GM19351 (cell line): Measurements from ENCODE around the gene UGT1A8.

Experiments
- ATAC-seq: cut with Tn5 transposase; IDR thresholded peaks from one replicate; pipeline ENCODE4 v1.9.1; 2021; ENCODE audit warnings: mild to moderate bottlenecking, moderate library complexity; ENCODE audit not compliant: unreplicated experiment

UGT1A8 gene

DNA sequence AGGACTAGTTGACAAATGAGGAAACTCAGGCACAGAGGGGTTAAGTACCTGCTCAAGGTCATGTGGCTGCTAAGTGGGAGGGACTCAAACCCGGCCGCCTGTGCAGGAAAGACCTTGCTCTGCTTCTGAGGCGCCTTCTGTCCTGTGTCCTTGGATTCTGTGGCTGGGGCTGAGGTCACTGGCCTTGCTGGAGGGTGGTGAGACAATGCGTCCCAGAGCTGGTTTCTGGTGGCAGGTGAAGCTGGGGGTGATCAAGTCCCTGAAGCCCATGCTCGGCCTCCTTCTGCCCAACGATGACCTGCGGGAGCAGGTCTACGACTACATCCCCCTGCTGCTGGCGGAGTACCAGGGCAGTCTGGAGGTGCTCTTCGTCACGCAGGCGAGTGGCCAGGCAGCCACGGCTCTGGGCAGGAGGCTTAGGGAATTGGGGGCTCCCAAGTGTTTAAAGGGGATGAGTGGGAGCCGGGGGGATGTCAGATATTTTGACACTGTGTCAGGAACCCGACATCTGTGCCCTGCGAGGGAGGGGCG, 176.8 kb downstream of the UGT1A8 start:
- ATAC-seq: no peak

- ATAC-seq: no peak
These were observed 178.3 kb downstream of the UGT1A8 start for GRCh38 chr2:233795735-233796171.

DNA sequence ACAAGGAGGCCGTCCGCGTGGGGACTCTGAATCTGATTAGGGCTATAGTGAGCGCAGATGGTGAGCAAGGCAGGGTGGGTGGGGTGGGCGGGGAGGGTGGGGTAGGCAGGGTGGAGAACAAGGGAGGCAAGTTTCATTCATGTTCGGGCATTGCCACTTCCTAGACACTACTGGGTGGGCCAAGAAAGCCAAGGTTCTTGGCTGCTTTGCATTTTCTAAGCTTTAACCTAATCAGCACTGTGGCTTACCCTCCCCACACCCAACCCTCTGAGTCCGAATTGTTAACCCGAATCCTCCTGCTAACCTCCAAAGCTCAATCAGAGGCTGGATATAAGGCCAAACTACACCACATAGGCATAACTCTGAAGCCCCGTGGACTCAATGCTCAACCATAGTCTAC, 178.8 kb downstream of the UGT1A8 start:
- no peak for ATAC-seq

DNA sequence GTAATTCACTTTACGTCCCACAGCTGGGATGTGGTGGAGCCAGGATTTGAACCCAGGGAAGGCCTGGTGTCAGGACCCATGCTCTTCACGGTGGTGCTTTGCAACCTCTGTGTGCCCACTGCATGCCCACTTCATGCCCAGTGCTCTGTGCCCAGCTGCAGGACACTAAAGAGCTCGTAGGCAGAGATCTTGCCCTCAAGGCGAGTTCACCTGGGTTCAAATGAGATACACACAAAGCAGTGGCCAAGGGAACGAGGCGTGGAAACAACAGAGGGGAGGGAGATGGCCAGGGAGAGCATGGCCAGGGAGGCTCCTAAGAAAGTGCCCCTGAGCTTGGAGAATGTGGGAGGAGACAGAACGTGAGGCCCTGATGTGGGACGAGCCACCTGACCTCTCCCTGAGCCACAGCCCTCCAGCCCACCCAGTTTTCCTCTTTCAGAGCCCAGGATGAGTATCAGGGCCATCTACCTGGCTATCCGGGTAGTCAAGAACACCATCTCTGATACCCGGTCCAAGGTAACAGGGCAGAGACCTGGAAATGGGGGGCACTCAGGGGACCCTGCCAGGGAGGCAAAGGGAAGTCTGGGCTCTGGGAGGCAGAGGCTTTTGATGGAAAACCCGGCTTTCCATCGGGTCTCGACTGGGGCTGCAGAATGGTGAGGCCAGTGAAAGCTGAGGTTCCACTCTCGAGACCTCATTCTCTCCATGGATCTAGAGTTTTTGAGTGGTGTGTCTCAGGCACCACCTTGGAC, 181.1 kb downstream of the UGT1A8 start:
- no peak for ATAC-seq

GRCh38 chr2:233799087-233799665, 181.7 kb downstream of the UGT1A8 start:
- ATAC-seq: no peak

DNA sequence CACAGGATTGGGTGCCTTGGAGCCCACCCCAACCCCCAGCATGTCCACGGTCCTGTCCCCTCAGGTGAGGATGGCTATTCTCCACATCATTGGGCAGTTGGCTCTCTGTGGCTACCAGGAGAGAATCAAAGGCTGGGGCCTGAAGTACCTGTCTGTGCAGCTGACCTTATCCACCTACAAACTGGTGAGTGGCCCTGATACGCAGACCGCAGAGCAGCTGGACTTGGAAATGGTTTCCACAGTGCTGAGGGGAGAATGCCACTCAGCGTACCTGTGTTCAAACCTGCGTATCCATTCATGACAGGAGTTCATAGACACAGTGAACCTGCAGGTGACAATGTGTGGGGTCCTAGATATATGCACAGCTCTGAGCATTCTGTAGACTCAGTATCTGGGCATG, 182.3 kb downstream of the UGT1A8 start:
- no peak for ATAC-seq

- ATAC-seq: no peak
These were observed 182.8 kb downstream of the UGT1A8 start for GRCh38 chr2:233800208-233800607.

DNA sequence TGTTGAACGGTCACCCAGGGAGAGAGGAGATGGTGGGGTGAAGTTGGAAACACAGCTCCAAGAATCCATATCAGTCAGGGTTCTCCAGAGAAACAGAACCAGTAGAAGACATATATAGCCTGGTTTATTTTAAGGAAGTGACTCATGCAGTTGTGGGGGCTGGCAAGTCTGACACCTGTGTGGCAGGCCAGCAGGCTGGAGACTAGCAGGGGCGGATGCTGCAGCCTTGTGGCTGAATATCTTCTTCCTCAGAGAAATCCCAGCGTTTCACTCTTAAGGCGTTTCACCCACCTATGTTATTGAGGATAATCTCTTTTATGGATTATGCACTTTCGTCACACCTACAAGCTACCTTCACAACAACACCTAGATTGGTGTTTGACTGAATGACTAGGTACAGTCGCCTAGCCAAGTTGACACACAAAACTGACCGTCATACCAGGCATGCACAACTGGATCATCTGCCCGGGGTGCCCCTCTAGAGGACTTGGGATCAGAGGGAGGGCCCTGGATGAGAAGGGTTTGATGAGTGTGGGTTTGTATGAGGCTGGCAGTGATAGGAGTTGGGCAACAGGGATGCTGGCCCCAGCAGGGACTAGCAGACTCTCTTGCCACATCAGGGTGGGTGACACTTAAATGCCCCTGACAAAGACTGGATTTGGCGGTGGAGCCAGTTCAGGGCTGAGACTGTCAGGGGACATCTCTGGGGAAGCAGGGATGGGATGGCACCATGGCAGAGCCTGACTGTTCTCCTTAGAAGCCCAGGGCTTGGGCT, 184.1 kb downstream of the UGT1A8 start:
- ATAC-seq: peak; percentile 82

DNA sequence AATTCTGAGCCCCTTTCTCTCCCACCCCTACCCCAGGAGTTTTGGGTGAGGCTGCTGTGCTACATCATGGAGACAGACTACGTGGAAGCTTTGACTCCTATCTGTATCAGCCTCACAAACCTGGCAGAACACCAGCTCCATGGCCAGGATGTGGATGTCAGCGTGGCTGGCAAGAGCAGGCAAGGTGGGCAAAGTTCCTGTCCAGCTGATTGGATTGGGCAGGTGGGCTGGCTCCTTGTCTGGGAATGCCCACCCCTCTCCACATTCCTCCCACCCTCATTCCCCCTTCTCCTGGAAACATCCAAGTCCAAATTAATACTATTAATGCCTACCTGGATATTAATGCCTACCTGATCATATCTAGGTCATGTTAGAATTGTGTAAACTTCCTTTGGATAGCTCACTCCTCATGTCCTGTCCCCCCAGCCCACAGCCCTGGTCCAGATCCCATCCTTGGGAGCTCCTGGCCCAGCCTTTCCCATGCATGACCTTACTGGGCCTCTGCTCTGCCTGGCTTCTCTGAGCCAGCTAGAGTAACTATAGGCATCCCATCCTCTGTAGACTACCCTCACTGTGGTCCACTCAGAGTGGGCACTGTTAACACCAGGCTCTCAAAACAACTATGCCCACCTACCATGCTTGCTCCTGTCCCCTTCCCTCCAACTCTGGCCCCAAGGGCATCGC, 184.8 kb downstream of the UGT1A8 start:
- no peak for ATAC-seq

- ATAC-seq: no peak
These were observed 186.0 kb downstream of the UGT1A8 start for GRCh38 chr2:233803292-233803911.

DNA sequence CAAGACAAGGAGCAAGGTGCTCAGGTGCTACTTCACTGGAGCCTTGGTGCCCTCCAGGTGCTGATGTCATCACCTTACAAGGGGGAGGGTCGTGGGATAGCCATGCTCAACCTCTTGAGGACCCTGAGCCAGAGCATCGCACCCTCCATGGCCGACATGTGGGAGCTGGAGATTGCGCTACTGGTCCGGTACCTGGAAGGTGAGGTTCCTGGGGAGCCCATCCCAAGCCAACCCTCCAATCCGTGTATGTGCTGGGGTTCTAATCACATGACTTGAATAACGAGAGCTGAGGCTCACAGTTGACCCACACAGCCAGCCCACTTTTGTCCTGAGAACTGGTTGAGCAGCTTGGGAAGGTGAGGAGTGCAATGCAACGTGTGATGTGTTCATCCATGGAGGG, 186.6 kb downstream of the UGT1A8 start:
- no peak for ATAC-seq

DNA sequence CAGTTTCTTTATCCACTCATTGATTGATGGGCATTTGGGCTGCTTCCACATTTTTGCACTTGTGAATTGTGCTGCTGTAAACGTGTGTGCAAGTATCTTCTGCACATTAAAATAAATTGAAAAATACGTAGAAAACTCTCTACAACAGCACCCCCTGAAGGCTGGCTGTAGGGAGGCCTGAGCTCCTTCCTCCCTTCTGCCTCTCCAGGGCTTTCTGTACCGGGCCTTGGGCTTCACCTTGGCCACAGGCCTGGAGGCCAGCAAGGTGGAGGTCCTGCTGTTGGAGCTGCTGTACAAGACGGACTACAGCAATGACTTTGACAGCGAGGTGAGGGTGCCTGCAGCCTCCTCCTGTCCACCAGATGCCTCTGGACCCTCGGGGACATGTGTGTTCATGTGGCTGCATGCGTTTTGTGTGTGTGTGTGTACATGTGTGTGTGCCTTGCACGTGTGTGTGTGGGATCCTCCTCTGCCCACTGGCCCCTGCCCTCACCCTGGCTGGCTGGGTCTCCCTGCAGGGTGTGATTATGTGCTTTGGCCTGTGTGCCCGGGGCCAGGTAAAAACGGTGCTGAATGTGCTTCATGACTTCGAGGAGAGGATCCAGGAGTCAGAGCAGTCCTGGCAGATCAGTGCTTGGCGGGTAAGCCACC, 189.9 kb downstream of the UGT1A8 start:
- no peak for ATAC-seq

GRCh38 chr2:233807966-233808935, 190.8 kb downstream of the UGT1A8 start:
- ATAC-seq: no peak

DNA sequence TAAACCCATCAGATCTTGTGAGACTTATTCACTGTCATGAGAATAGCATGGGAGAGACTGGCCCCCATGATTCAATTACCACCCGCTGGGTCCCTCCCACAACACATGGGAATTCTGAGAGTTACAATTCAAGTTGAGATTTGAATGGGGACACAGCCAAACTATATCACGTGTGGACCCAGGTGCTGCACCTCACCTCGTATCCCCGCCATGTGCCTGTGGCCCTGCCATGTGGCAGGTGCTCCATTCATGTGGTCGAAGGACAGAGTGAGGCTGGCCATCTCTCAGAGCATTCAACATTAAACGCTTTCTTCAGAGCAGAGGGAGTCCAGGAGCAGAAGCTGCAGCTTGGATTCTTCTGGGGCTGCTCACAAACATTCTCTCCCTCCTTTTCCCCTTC, 193.0 kb downstream of the UGT1A8 start:
- ATAC-seq: no peak

DNA sequence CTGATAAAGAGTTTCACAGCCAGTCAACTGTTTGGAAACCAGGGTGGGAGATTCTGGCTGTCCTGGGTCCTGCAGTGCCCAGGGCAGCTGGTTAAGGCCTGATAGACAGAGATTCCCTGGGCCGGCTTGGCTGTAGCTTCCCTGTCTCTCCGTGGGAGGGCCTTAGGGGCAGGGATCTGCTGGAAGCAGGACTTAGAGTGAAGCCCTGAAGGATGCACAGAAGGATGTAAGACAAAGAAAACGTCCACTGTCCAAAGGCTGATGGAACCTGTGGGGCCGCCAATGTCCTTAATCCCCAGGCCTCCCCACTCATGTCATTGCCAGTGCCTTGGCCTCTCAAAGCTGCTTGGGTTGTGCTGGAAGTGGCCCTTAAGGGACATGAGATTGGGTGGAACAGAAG, 193.7 kb downstream of the UGT1A8 start:
- ATAC-seq: no peak

DNA sequence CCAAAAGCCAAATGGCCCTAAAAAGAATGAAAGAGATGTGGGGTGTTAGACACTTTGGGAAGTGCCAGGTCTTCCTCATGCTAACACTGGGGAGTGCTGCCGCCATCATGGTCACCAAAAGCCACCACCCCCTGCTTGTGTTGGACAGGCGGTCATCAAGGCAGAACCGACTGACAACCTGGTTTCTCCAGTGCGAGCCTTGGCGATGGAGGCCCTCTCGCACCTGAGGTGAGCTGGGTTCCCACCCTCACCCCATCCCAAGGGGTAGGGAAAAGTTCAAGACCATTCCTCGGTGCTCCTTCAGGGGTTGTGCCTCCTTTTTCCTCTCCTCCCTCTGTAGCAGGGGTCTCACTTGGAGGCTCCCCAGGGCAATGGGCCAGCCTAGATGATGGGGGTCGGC, 194.3 kb downstream of the UGT1A8 start:
- ATAC-seq: no peak

- ATAC-seq: no peak
These were observed 196.0 kb downstream of the UGT1A8 start for GRCh38 chr2:233813236-233814055.
